ENCODE data around the gene PFN2. TPM values are rescaled to one million over a fixed set of nuclear protein-coding genes. Genes with fewer than 3 reads are reported as not detected.
"Not testable (repeated sequence)": the region's sequence is repeated elsewhere in the genome, so short reads cannot be mapped to it uniquely, and the experiment has no call there.

Gene PFN2
- total RNA-seq, 1 donor from 2014 or later: 28.6 TPM

- no peak for DNase-seq
- intact Hi-C loops (cut with DNase I): no loop called here
Measured at GRCh38 chr3:149990423-149990948, 19.8 kb upstream of the PFN2 start.

GRCh38 chr3:149989307-149989706, 18.6 kb upstream of the PFN2 start:
- Histone ChIP-seq H3K27me3 (no peaks in the 10 kb centered on the region), H3K4me3 (no peak overlapping the region), H3K9me3 (peaks cover 1% of the 10 kb centered on the region), H3K4me1 (peaks cover 4% of the 10 kb centered on the region), H3K36me3 (no peaks in the 10 kb centered on the region), H3K27ac (no peak overlapping the region)
- no peak for ATAC-seq
- no peak for DNase-seq
- intact Hi-C loops (cut with DNase I): no loop called here
- TF ChIP-seq, protein P1, sequence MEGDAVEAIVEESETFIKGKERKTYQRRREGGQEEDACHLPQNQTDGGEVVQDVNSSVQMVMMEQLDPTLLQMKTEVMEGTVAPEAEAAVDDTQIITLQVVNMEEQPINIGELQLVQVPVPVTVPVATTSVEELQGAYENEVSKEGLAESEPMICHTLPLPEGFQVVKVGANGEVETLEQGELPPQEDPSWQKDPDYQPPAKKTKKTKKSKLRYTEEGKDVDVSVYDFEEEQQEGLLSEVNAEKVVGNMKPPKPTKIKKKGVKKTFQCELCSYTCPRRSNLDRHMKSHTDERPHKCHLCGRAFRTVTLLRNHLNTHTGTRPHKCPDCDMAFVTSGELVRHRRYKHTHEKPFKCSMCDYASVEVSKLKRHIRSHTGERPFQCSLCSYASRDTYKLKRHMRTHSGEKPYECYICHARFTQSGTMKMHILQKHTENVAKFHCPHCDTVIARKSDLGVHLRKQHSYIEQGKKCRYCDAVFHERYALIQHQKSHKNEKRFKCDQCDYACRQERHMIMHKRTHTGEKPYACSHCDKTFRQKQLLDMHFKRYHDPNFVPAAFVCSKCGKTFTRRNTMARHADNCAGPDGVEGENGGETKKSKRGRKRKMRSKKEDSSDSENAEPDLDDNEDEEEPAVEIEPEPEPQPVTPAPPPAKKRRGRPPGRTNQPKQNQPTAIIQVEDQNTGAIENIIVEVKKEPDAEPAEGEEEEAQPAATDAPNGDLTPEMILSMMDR (IDR thresholded peaks at IDR 0.05): no peak

More at GRCh38 chr3:149990423-149990948, 19.8 kb upstream of the PFN2 start:
- Histone ChIP-seq H3K36me3 (no peaks in the 10 kb centered on the region), H3K27ac (no peak overlapping the region), H3K4me1 (peaks cover 4% of the 10 kb centered on the region), H3K27me3 (no peaks in the 10 kb centered on the region), H3K4me3 (no peak overlapping the region), H3K9me3 (peaks cover 12% of the 10 kb centered on the region)
- ATAC-seq: no peak
- TF ChIP-seq, protein P1 (IDR thresholded peaks at IDR 0.05): no peak

- H3K27me3 ChIP-seq: no peaks in the 10 kb centered on the region
- no peaks in the 10 kb centered on the region for H3K9me3 ChIP-seq
- H3K27ac ChIP-seq: no peak overlapping the region
- ATAC-seq: no peak
- H3K4me1 ChIP-seq: no peaks in the 10 kb centered on the region
- no peak overlapping the region for H3K4me3 ChIP-seq
- TF ChIP-seq, protein P1 (IDR thresholded peaks at IDR 0.05): no peak
- no peaks in the 10 kb centered on the region for H3K36me3 ChIP-seq
- DNase-seq: no peak
- intact Hi-C loops (cut with DNase I): no loop called here
Measured at GRCh38 chr3:149983628-149984027, 12.9 kb upstream of the PFN2 start.

GRCh38 chr3:149983053-149983452, 12.4 kb upstream of the PFN2 start:
- H3K27ac ChIP-seq, H3K36me3 ChIP-seq: not testable (repeated sequence)
- peak; percentile 21 for ATAC-seq

GRCh38 chr3:149981979-149982378, 11.3 kb upstream of the PFN2 start:
- H3K36me3 ChIP-seq: not testable (repeated sequence)
- ATAC-seq: peak; percentile 86

More at GRCh38 chr3:149983053-149983452, 12.4 kb upstream of the PFN2 start:
- H3K4me3 ChIP-seq; intact Hi-C loops (cut with DNase I); DNase-seq; H3K9me3 ChIP-seq; H3K4me1 ChIP-seq; H3K27me3 ChIP-seq: not testable (repeated sequence)

DNA sequence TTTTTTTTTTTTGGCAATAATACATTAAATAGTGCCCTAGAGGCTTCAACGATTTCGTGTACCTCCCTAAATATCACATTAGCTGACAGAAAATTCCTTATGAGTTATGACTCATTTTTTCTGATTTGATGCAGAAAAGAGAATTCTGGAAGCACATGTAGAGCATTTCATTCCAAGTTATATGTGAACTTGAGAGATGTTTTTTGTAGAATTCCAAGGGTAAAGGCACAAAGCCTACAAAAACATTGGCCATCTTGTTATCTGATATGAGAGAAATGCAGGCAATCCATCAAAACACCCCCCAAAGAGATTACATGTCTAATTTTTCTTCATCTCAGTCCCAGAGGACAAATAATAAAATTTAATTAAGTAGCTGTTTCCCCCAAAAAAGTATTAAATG, 6.7 kb upstream of the PFN2 start:
- Histone ChIP-seq H3K27ac (no peak overlapping the region), H3K4me3 (no peak overlapping the region), H3K4me1 (no peaks in the 10 kb centered on the region), H3K36me3 (no peaks in the 10 kb centered on the region), H3K9me3 (no peaks in the 10 kb centered on the region), H3K27me3 (no peaks in the 10 kb centered on the region)
- TF ChIP-seq, protein P1 (IDR thresholded peaks at IDR 0.05): no peak
- DNase-seq: no peak
- no peak for ATAC-seq
- intact Hi-C loops (cut with DNase I): no loop called here

More at GRCh38 chr3:149981979-149982378, 11.3 kb upstream of the PFN2 start:
- H3K9me3 ChIP-seq; H3K27me3 ChIP-seq; intact Hi-C loops (cut with DNase I); H3K27ac ChIP-seq; H3K4me1 ChIP-seq; DNase-seq; H3K4me3 ChIP-seq: not testable (repeated sequence)

GRCh38 chr3:149975919-149976318, 5.2 kb upstream of the PFN2 start:
- no peak for ATAC-seq
- no peaks in the 10 kb centered on the region for H3K27me3 ChIP-seq
- no peak overlapping the region for H3K4me3 ChIP-seq
- intact Hi-C loops (cut with DNase I): no loop called here
- no peaks in the 10 kb centered on the region for H3K36me3 ChIP-seq
- TF ChIP-seq, protein P1 (IDR thresholded peaks at IDR 0.05): no peak
- no peak overlapping the region for H3K27ac ChIP-seq
- no peak for DNase-seq
- peaks cover 6% of the 10 kb centered on the region for H3K4me1 ChIP-seq
- H3K9me3 ChIP-seq: no peaks in the 10 kb centered on the region

Data from upper lobe of right lung (tissue), 1 donor.